Liver (tissue), 9 donors: ENCODE measurements around the gene UBTD1. TPM values are rescaled to one million over a fixed set of nuclear protein-coding genes. Genes with fewer than 3 reads are reported as not detected.

Experiments
- DNase-seq: peaks from one replicate; pipeline ENCODE4 v3.0.0-alpha.2; 2017; ENCODE audit warnings: low spot score
- H3K27ac ChIP-seq, 2 donors: one replicate each; pipeline ENCODE4 v1.7.0; 2013; ENCODE audit warnings: inconsistent platforms in 2 of 2, low read length in 2 of 2, control low read depth in 1 of 2, low read depth in 1 of 2, mild to moderate bottlenecking in 1 of 2
- H3K27me3 ChIP-seq, 4 donors: one replicate each; pipeline versions ENCODE4 v1.6.1 to v1.7.0; 2013; ENCODE audit warnings: low read length in 3 of 4, inconsistent platforms in 1 of 4, mild to moderate bottlenecking in 1 of 4, moderate library complexity in 1 of 4; ENCODE audit not compliant: control insufficient read depth in 4 of 4, insufficient read depth in 4 of 4
- H3K36me3 ChIP-seq, 4 donors: one replicate each; pipeline versions ENCODE4 v1.6.1 to v1.7.0; 2013; ENCODE audit warnings: low read length in 3 of 4, mild to moderate bottlenecking in 3 of 4, low read depth in 1 of 4, moderate library complexity in 1 of 4; ENCODE audit not compliant: control insufficient read depth in 4 of 4, insufficient read depth in 3 of 4
- H3K4me1 ChIP-seq, 4 donors: one replicate each; pipeline versions ENCODE4 v1.6.1 to v1.7.0; 2013; ENCODE audit warnings: low read length in 3 of 4, mild to moderate bottlenecking in 3 of 4, moderate library complexity in 1 of 4; ENCODE audit not compliant: control insufficient read depth in 4 of 4, insufficient read depth in 4 of 4
- H3K4me3 ChIP-seq, 3 donors: one replicate each; pipeline versions ENCODE4 v1.6.1 to v1.7.0; 2013; ENCODE audit warnings: low read length in 3 of 3, control low read depth in 1 of 3, low read depth in 1 of 3, mild to moderate bottlenecking in 1 of 3
- H3K9ac ChIP-seq, 2 donors: one replicate each; pipeline ENCODE4 v1.7.0; 2013; ENCODE audit warnings: low read length in 2 of 2, mild to moderate bottlenecking in 2 of 2, moderate library complexity in 2 of 2, control low read depth in 1 of 2, low read depth in 1 of 2
- H3K9me3 ChIP-seq, 4 donors: one replicate each; pipeline versions ENCODE4 v1.6.1 to v1.7.0; 2013; ENCODE audit warnings: low read length in 3 of 4; ENCODE audit not compliant: control insufficient read depth in 4 of 4
- CTCF ChIP-seq: fragments of 150-350 bp; IDR thresholded peaks from 2 replicates; pipeline ENCODE4 v1.5.1; 2017; ENCODE audit warnings: improper control_type of control experiment, low read depth, low read length; ENCODE audit not compliant: missing input control
- EGR1 ChIP-seq, 2 donors: IDR thresholded peaks; 2 replicates each; pipeline ENCODE4 v1.6.1; 2016 to 2018; ENCODE audit warnings: antibody characterized with exemption in 2 of 2, low read depth in 2 of 2
- FOXA1 ChIP-seq: IDR thresholded peaks from 2 replicates; pipeline ENCODE4 v1.6.1; 2016; ENCODE audit warnings: antibody characterized with exemption
- FOXA2 ChIP-seq: IDR thresholded peaks from 2 replicates; pipeline ENCODE4 v1.6.1; 2016; ENCODE audit warnings: antibody characterized with exemption
- GABPA ChIP-seq, 2 donors: IDR thresholded peaks in 1 of 2; conservative IDR thresholded peaks in 1 of 2; 2 replicates each; pipeline ENCODE4 v1.6.1; 2016; ENCODE audit warnings: antibody characterized with exemption in 2 of 2, mild to moderate bottlenecking in 1 of 2, moderate library complexity in 1 of 2
- HNF4G ChIP-seq: IDR thresholded peaks from 2 replicates; pipeline ENCODE4 v1.6.1; 2016; ENCODE audit warnings: antibody characterized with exemption
- MAX ChIP-seq: IDR thresholded peaks from 2 replicates; pipeline ENCODE4 v1.6.1; 2016; ENCODE audit warnings: antibody characterized with exemption
- NR2F2 ChIP-seq: IDR thresholded peaks from 2 replicates; pipeline ENCODE4 v1.6.1; 2016; ENCODE audit warnings: antibody characterized with exemption
- RAD21 ChIP-seq, 2 donors: IDR thresholded peaks; 2 replicates each; pipeline ENCODE4 v1.6.1; 2016; ENCODE audit warnings: antibody characterized with exemption in 2 of 2, mild to moderate bottlenecking in 2 of 2
- REST ChIP-seq: IDR thresholded peaks from 2 replicates; pipeline ENCODE4 v1.6.1; 2016; ENCODE audit warnings: antibody characterized with exemption, mild to moderate bottlenecking
- RXRA ChIP-seq, 2 donors: IDR thresholded peaks; 2 replicates each; pipeline ENCODE4 v1.6.1; 2017 to 2018; ENCODE audit warnings: antibody characterized with exemption in 2 of 2, mild to moderate bottlenecking in 1 of 2
- SP1 ChIP-seq: IDR thresholded peaks from 2 replicates; pipeline ENCODE4 v1.6.1; 2018; ENCODE audit warnings: antibody characterized with exemption, mild to moderate bottlenecking
- TAF1 ChIP-seq: conservative IDR thresholded peaks from 2 replicates; pipeline ENCODE4 v1.6.1; 2016; ENCODE audit warnings: antibody characterized with exemption, mild to moderate bottlenecking
- YY1 ChIP-seq: IDR thresholded peaks from 2 replicates; pipeline ENCODE4 v1.6.1; 2016; ENCODE audit warnings: antibody characterized with exemption, mild to moderate bottlenecking
- ZBTB33 ChIP-seq: IDR thresholded peaks from 2 replicates; pipeline ENCODE4 v1.6.1; 2016; ENCODE audit warnings: antibody characterized with exemption
- WGBS: extraction: QIAGEN DNeasy Blood & Tissue Kit; methylation state at CpG from one replicate; pipeline ENCODE4 v1.1.7; 2013; 5-methylcytosine and 5-hydroxymethylcytosine counted together
- polyA plus RNA-seq, 2 donors: library from polyadenylated mRNA; stranded (reverse) in 1 of 2; unstranded in 1 of 2; fragments of 200-250 nt in 1 of 2; fragments of >200 nt in 1 of 2; fragmentation: Nextera tagmentation in 1 of 2; extraction: Ambion mirVana in 1 of 2; gene quantifications; one replicate each; pipeline versions ENCODE4 v1.2.1 to v1.2.3, GENCODE V29; 2013 to 2015
- total RNA-seq, 2 donors: library from RNA; depleted of rRNA; stranded (reverse); fragments of >200 nt; gene quantifications; one replicate each; pipeline ENCODE4 v1.2.3, GENCODE V29; 2014
- donor health status: healthy.
- donor health status: healthy.
- donor health status: healthy.
- donor health status: healthy.
- donor health status: healthy.

The UBTD1 gene
- total and polyA plus RNA-seq, 4 donors, result 2.7 to 11.0 (median 9.3) TPM

GRCh38 chr10:97490592-97490991 is 8.1 kb upstream of the UBTD1 start:
- TF ChIP-seq MAX (no peak), CTCF (no peak), RAD21 (IDR thresholded peaks at IDR 0.05) (no peak), HNF4G (no peak), EGR1 (IDR thresholded peaks at IDR 0.05; ENCODE audit: low read depth in 2 of 2) (no peak), YY1 (no peak)
- no peak overlapping the region for H3K27ac ChIP-seq
- H3K27me3 ChIP-seq, result no peaks in the 10 kb centered on the region
- peaks cover 0 to 6% (median 1%) of the 10 kb centered on the region in 4 donors for H3K4me1 ChIP-seq
- H3K9ac ChIP-seq, result no peak overlapping the region
- no peak overlapping the region for H3K4me3 ChIP-seq
- DNase-seq, result no peak
- no peaks in the 10 kb centered on the region for H3K9me3 ChIP-seq
- no peaks in the 10 kb centered on the region for H3K36me3 ChIP-seq
- 91% methylated on average over 2 of the region's 2 CpGs for WGBS

GRCh38 chr10:97494151-97494550 is 4.6 kb upstream of the UBTD1 start:
- H3K36me3 ChIP-seq, result no peaks in the 10 kb centered on the region
- TF ChIP-seq RAD21 (IDR thresholded peaks at IDR 0.05) (no peak), CTCF (no peak), FOXA2 (no peak), GABPA (IDR thresholded peaks at IDR 0.05 in 1 of 2, conservative IDR thresholded peaks at IDR 0.05 in 1 of 2) (no peak), YY1 (no peak), EGR1 (IDR thresholded peaks at IDR 0.05; ENCODE audit: low read depth in 2 of 2) (no peak), SP1 (no peak), ZBTB33 (no peak), NR2F2 (no peak), HNF4G (no peak), REST (no peak), FOXA1 (no peak), TAF1 (no peak), MAX (no peak), RXRA (IDR thresholded peaks at IDR 0.05) (no peak)
- H3K9ac ChIP-seq, result no peak overlapping the region
- no peak for DNase-seq
- H3K4me1 ChIP-seq, result peaks cover 0 to 12% (median 9%) of the 10 kb centered on the region in 4 donors
- no peaks in the 10 kb centered on the region for H3K27me3 ChIP-seq
- no peak overlapping the region for H3K4me3 ChIP-seq
- WGBS, result 62% methylated on average over 2 of the region's 2 CpGs
- no peaks in the 10 kb centered on the region for H3K9me3 ChIP-seq
- H3K27ac ChIP-seq, result no peak overlapping the region
